Measurements from ENCODE around the gene EIF1. TPM values are rescaled to one million over a fixed set of nuclear protein-coding genes. Genes with fewer than 3 reads are reported as not detected.

The EIF1 gene
- total and polyA plus RNA-seq, 2 donors from 2014 or later = 842 to 1,166 TPM

DNA sequence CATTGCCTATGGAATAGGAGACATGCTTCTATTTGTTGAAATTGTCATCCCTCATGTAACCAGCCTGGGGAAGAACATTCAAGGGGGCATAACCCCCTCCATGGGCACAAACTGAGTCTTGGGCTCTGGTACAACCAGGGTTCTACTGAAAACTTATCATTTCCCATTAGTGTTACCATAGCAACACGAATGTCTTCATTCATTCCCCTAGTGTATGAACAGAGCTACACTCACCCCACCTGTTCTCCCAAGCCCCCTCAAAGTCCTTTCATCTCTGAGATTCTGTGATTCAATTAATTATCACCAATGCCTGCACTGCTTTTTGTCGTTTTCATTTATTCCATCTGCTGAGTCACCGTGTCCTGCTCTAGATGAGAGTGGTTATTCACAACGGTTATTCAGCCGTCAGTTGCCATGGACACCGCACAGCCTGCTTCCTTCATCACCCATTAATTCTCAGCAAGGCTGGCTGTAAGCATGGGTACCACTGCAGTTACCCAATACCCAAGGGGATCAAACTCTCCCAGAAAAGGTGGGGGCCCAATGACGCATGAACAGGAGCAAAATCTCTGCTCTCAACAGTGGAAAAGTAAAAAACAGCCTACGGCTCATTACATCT, 21.9 kb downstream of the EIF1 start:
- no peak overlapping the region for H3K4me3 ChIP-seq (ENCODE audit: low read length in 3 of 3)
- intact Hi-C loops (cut with DNase I) = no loop called here
- no peaks in the 10 kb centered on the region for H3K4me1 ChIP-seq (ENCODE audit: control insufficient read depth in 2 of 3, insufficient read depth in 2 of 3, low read depth in 1 of 3, low read length in 3 of 3)
- no peaks in the 10 kb centered on the region for H3K9me3 ChIP-seq (ENCODE audit: control insufficient read depth in 2 of 3, insufficient read depth in 1 of 3, low read length in 3 of 3)
- FAIRE-seq = no peak
- peak in 2 of 5 donors; percentile 32 to 88 for DNase-seq
- H3K27me3 ChIP-seq (ENCODE audit: control insufficient read depth, insufficient read depth, low read length) = no peaks in the 10 kb centered on the region
- no peak overlapping the region for H3K27ac ChIP-seq (ENCODE audit: low read depth in 2 of 2, low read length in 2 of 2)
- H3K36me3 ChIP-seq (ENCODE audit: control insufficient read depth in 2 of 3, insufficient read depth in 3 of 3, low read length in 3 of 3) = no peaks in the 10 kb centered on the region
- H3K9ac ChIP-seq (ENCODE audit: low read length in 3 of 3) = no peak overlapping the region
- TF ChIP-seq CTCF (IDR thresholded peaks at IDR 0.05; ENCODE audit: borderline replicate concordance, extremely low read depth, insufficient read depth) = no peak

GRCh38 chr17:41711669-41712400, 23.1 kb downstream of the EIF1 start, which contains the start of gene GAST:
Gene GAST, plus strand, starts transcription at chr17:41712331. Its CDS starts 3,106 bp downstream, at chr17:41715437.
- intact Hi-C loops (cut with DNase I) = no loop called here
- no peak within 1 kb of the TSS for H3K27ac ChIP-seq (ENCODE audit: low read depth in 2 of 2, low read length in 2 of 2)

DNA sequence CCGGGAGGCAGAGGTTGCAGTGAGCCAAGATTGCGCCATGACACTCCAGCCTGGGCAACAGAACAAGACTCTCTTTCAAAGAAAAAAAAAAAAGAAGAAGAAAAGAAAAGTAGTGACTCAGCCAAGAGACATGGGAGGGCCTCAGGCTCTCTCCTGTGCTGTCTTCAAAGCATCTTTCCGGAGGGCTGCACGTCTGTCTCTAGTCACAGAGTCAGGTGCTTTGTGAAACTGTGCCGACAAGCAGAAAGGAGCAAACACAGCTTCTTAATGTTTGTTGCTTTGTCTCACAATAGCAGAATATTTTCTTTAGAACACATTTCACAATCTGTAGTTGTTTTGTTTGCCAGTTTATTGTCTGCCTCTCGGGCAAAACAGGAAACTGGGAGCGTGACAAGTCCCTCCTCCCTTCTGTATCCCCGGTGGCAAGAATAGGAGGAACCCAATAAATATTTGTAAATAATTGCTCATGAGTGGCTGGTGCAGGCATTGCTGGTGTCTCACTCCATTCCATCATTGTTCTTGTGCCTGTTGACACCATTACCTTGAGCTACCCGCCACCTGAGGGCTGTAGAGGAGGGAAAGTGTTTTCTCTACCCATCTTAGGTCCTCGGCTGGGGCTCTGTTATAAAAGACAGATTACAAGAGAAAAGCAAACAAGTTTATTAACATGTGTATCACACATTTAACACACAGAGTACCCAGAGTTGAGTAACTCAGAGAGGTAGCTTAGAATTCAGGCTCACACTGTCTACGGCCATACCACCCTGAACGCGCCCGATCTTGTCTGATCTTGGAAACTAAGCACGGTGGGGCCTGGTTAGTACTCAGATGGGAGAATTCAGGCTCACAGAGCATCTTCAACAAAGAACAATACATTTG, 29.0 kb downstream of the EIF1 start:
- intact Hi-C loops (cut with DNase I) = no loop called here
- Histone ChIP-seq H3K4me1 (ENCODE audit: control insufficient read depth in 2 of 3, insufficient read depth in 2 of 3, low read depth in 1 of 3, low read length in 3 of 3) (no peaks in the 10 kb centered on the region), H3K9ac (ENCODE audit: low read length in 3 of 3) (no peak overlapping the region), H3K27me3 (ENCODE audit: control insufficient read depth, insufficient read depth, low read length) (no peaks in the 10 kb centered on the region), H3K4me3 (ENCODE audit: low read length in 3 of 3) (no peak overlapping the region), H3K36me3 (ENCODE audit: control insufficient read depth in 2 of 3, insufficient read depth in 3 of 3, low read length in 3 of 3) (no peaks in the 10 kb centered on the region), H3K27ac (ENCODE audit: low read depth in 2 of 2, low read length in 2 of 2) (no peak overlapping the region), H3K9me3 (ENCODE audit: control insufficient read depth in 2 of 3, insufficient read depth in 1 of 3, low read length in 3 of 3) (no peaks in the 10 kb centered on the region)
- no peak for FAIRE-seq
- no peak for TF ChIP-seq CTCF (IDR thresholded peaks at IDR 0.05; ENCODE audit: borderline replicate concordance, extremely low read depth, insufficient read depth)
- DNase-seq = no peak

More at GRCh38 chr17:41711669-41712400, 23.1 kb downstream of the EIF1 start, which contains the start of gene GAST:
- TF ChIP-seq CTCF (IDR thresholded peaks at IDR 0.05; ENCODE audit: borderline replicate concordance, extremely low read depth, insufficient read depth) = no peak
- H3K27me3 ChIP-seq (ENCODE audit: control insufficient read depth, insufficient read depth, low read length) = no peaks in the 10 kb centered on the region
- H3K9me3 ChIP-seq (ENCODE audit: control insufficient read depth in 2 of 3, insufficient read depth in 1 of 3, low read length in 3 of 3) = no peaks in the 10 kb centered on the region
- H3K4me3 ChIP-seq (ENCODE audit: low read length in 3 of 3) = no peak within 1 kb of the TSS
- DNase-seq = no peak
- FAIRE-seq = no peak
- no peaks in the 10 kb centered on the region for H3K4me1 ChIP-seq (ENCODE audit: control insufficient read depth in 2 of 3, insufficient read depth in 2 of 3, low read depth in 1 of 3, low read length in 3 of 3)
- H3K36me3 ChIP-seq (ENCODE audit: control insufficient read depth in 2 of 3, insufficient read depth in 3 of 3, low read length in 3 of 3) = no peaks in the 10 kb centered on the region
- H3K9ac ChIP-seq (ENCODE audit: low read length in 3 of 3) = no peak within 1 kb of the TSS
